ENCODE data around the gene CTNNBIP1. TPM values are rescaled to one million over a fixed set of nuclear protein-coding genes. Genes with fewer than 3 reads are reported as not detected.
A peak's percentile ranks its signal among the peaks of the same experiment; 100 is the strongest.

CTNNBIP1 gene
- total and polyA plus RNA-seq, 10 donors: 7.3 to 17.5 (median 12.1) TPM

GRCh38 chr1:9905010-9905409 is 5.1 kb downstream of the CTNNBIP1 start:
- intact Hi-C loops (cut with DNase I; ENCODE audit: low total_unique reads): no loop called here
- DNase-seq: no peak
- Histone ChIP-seq H3K27ac (no peak overlapping the region), H3K4me1 (peaks cover 9 to 53% (median 32%) of the 10 kb centered on the region in 6 donors), H3K9me3 (no peaks in the 10 kb centered on the region), H3K36me3 (no peaks in the 10 kb centered on the region), H3K27me3 (replicated peaks in 1 of 7) (no peaks in the 10 kb centered on the region), H3K4me3 (no peak overlapping the region)
- TF ChIP-seq POLR2AphosphoS5 (IDR thresholded peaks at IDR 0.05): no peak
- TF ChIP-seq CTCF (IDR thresholded peaks at IDR 0.05 in 8 of 11, conservative IDR thresholded peaks at IDR 0.05 in 3 of 11): no peak
- TF ChIP-seq POLR2A (IDR thresholded peaks at IDR 0.05): no peak
- 60 to 87% (median 81%) methylated on average over 4 of the region's 4 CpGs for WGBS, 5 donors

- peaks cover 9 to 56% (median 34%) of the 10 kb centered on the region in 6 donors for H3K4me1 ChIP-seq
- no peak overlapping the region for H3K4me3 ChIP-seq
- H3K27me3 ChIP-seq (replicated peaks in 1 of 7): no peaks in the 10 kb centered on the region
- WGBS, 5 donors: 78 to 85% (median 83%) methylated on average over 3 of the region's 3 CpGs
- intact Hi-C loops (cut with DNase I; ENCODE audit: low total_unique reads): no loop called here
- no peak for TF ChIP-seq CTCF (IDR thresholded peaks at IDR 0.05 in 8 of 11, conservative IDR thresholded peaks at IDR 0.05 in 3 of 11)
- no peak for TF ChIP-seq POLR2A (IDR thresholded peaks at IDR 0.05)
- no peak for TF ChIP-seq POLR2AphosphoS5 (IDR thresholded peaks at IDR 0.05)
- no peaks in the 10 kb centered on the region for H3K9me3 ChIP-seq
- DNase-seq: no peak
- no peak overlapping the region for H3K27ac ChIP-seq
- no peaks in the 10 kb centered on the region for H3K36me3 ChIP-seq
Measured at GRCh38 chr1:9904596-9904995, 5.5 kb downstream of the CTNNBIP1 start.

GRCh38 chr1:9903801-9904527 is 6.1 kb downstream of the CTNNBIP1 start:
- Histone ChIP-seq H3K4me1 (peaks cover 4 to 53% (median 28%) of the 10 kb centered on the region in 6 donors), H3K27ac (no peak overlapping the region), H3K36me3 (no peaks in the 10 kb centered on the region), H3K9me3 (no peaks in the 10 kb centered on the region), H3K27me3 (replicated peaks in 1 of 7) (no peaks in the 10 kb centered on the region), H3K4me3 (no peak overlapping the region)
- intact Hi-C loops (cut with DNase I; ENCODE audit: low total_unique reads): no loop called here
- TF ChIP-seq POLR2AphosphoS5 (IDR thresholded peaks at IDR 0.05) (no peak), CTCF (IDR thresholded peaks at IDR 0.05 in 8 of 11, conservative IDR thresholded peaks at IDR 0.05 in 3 of 11) (no peak), POLR2A (IDR thresholded peaks at IDR 0.05) (no peak)
- DNase-seq: no peak
- WGBS, 5 donors: 72 to 88% (median 82%) methylated on average over 9 of the region's 9 CpGs

- intact Hi-C loops (cut with DNase I; ENCODE audit: low total_unique reads): no loop called here
- no peaks in the 10 kb centered on the region for H3K36me3 ChIP-seq
- H3K9me3 ChIP-seq: no peaks in the 10 kb centered on the region
- no peak overlapping the region for H3K4me3 ChIP-seq
- 42 to 73% (median 54%) methylated on average over 5 to 6 of the region's 6 CpGs for WGBS, 5 donors
- H3K27ac ChIP-seq: peak overlapping the region in 2 of 8 donors; percentile 7 to 80
- peaks cover 0 to 36% (median 22%) of the 10 kb centered on the region in 6 donors for H3K4me1 ChIP-seq
- DNase-seq: no peak
- H3K27me3 ChIP-seq (replicated peaks in 1 of 7): no peaks in the 10 kb centered on the region
- TF ChIP-seq POLR2AphosphoS5 (IDR thresholded peaks at IDR 0.05) (no peak), POLR2A (IDR thresholded peaks at IDR 0.05) (no peak), CTCF (IDR thresholded peaks at IDR 0.05 in 8 of 11, conservative IDR thresholded peaks at IDR 0.05 in 3 of 11) (no peak)
Measured at GRCh38 chr1:9902060-9902452, 8.0 kb downstream of the CTNNBIP1 start.

Measured in spleen (tissue), 11 donors.